Tibial nerve (tissue), 4 donors: ENCODE data around the gene AGPAT2. TPM values are rescaled to one million over a fixed set of nuclear protein-coding genes. Genes with fewer than 3 reads are reported as not detected.

Experiments
- DNase-seq, 2 donors: peaks; one replicate each; pipeline ENCODE4 v3.0.0-alpha.2; 2019; ENCODE audit warnings: low spot score in 2 of 2
- H3K27ac ChIP-seq, 4 donors: fragments of 200-600 bp; sonication (generic) in 3 of 4; one replicate each; pipeline ENCODE4 v1.5.1; 2017 to 2019; ENCODE audit warnings: mild to moderate bottlenecking in 1 of 4
- H3K27me3 ChIP-seq, 2 donors: fragments of 200-600 bp; sonication (generic) in 1 of 2; one replicate each; pipeline versions ENCODE4 v1.5.1 to v1.6.0; 2017 to 2019
- H3K36me3 ChIP-seq, 3 donors: fragments of 200-600 bp; sonication (generic); one replicate each; pipeline ENCODE4 v1.5.1; 2018 to 2019
- H3K4me1 ChIP-seq, 4 donors: fragments of 200-600 bp; sonication (generic) in 3 of 4; one replicate each; pipeline ENCODE4 v1.5.1; 2017 to 2019
- H3K4me3 ChIP-seq, 4 donors: fragments of 200-600 bp; sonication (generic) in 3 of 4; one replicate each; pipeline ENCODE4 v1.5.1; 2017 to 2019; ENCODE audit warnings: mild to moderate bottlenecking in 1 of 4, moderate library complexity in 1 of 4
- H3K9me3 ChIP-seq, 4 donors: fragments of 200-600 bp; sonication (generic) in 3 of 4; one replicate each; pipeline ENCODE4 v1.5.1; 2017 to 2019
- EP300 ChIP-seq, 2 donors: sonication (generic); formaldehyde crosslinking; IDR thresholded peaks; one replicate each; pipeline ENCODE4 v1.6.1; 2017; ENCODE audit warnings: antibody characterized with exemption in 2 of 2, mild to moderate bottlenecking in 1 of 2
- POLR2A ChIP-seq, 2 donors: fragments of 450-650 bp; IDR thresholded peaks; one replicate each; pipeline ENCODE4 v1.6.1; 2017; ENCODE audit warnings: antibody characterized with exemption in 2 of 2, mild to moderate bottlenecking in 2 of 2, moderate library complexity in 2 of 2
- WGBS, 2 donors: methylation state at CpG; one replicate each; pipeline ENCODE4 v1.1.5; 2018; 5-methylcytosine and 5-hydroxymethylcytosine counted together
- total RNA-seq, 4 donors: library from RNA; depleted of rRNA; stranded (reverse); fragments of >200 nt; gene quantifications; one replicate each; pipeline ENCODE4 v1.1.0, GENCODE V29; 2016
- TF ChIP-seq, protein P1 (sequence below), 5 experiments: fragments of 200-600 bp in 3 of 5; fragments of 450-650 bp in 2 of 5; sonication (generic) in 3 of 5; IDR thresholded peaks; one replicate each; pipeline ENCODE4 v1.5.1; 2016 to 2019; ENCODE audit warnings: antibody characterized with exemption in 5 of 5, mild to moderate bottlenecking in 3 of 5, moderate library complexity in 2 of 5

Gene AGPAT2
- total RNA-seq, 4 donors from 2014 or later: 79.6 to 292 (median 151) TPM

- TF ChIP-seq, protein P1, sequence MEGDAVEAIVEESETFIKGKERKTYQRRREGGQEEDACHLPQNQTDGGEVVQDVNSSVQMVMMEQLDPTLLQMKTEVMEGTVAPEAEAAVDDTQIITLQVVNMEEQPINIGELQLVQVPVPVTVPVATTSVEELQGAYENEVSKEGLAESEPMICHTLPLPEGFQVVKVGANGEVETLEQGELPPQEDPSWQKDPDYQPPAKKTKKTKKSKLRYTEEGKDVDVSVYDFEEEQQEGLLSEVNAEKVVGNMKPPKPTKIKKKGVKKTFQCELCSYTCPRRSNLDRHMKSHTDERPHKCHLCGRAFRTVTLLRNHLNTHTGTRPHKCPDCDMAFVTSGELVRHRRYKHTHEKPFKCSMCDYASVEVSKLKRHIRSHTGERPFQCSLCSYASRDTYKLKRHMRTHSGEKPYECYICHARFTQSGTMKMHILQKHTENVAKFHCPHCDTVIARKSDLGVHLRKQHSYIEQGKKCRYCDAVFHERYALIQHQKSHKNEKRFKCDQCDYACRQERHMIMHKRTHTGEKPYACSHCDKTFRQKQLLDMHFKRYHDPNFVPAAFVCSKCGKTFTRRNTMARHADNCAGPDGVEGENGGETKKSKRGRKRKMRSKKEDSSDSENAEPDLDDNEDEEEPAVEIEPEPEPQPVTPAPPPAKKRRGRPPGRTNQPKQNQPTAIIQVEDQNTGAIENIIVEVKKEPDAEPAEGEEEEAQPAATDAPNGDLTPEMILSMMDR (IDR thresholded peaks at IDR 0.05): no peak
- TF ChIP-seq EP300 (IDR thresholded peaks at IDR 0.05) (no peak), POLR2A (IDR thresholded peaks at IDR 0.05) (no peak)
- H3K27ac ChIP-seq: no peak overlapping the region
- WGBS, 2 donors: 41 to 47% methylated on average over 11 of the region's 12 CpGs
- H3K4me3 ChIP-seq: no peak overlapping the region
- H3K4me1 ChIP-seq: peaks cover 0 to 16% (median 3%) of the 10 kb centered on the region in 4 donors
- H3K36me3 ChIP-seq: peaks cover 0 to 31% (median 0%) of the 10 kb centered on the region in 3 donors
- H3K27me3 ChIP-seq: peaks cover 0 to 42% of the 10 kb centered on the region in 2 donors
- no peak for DNase-seq
- no peaks in the 10 kb centered on the region for H3K9me3 ChIP-seq
Observed at GRCh38 chr9:136671254-136671614, 16.0 kb downstream of the AGPAT2 start.

- Histone ChIP-seq H3K27ac (no peak overlapping the region), H3K36me3 (peaks cover 0 to 26% (median 0%) of the 10 kb centered on the region in 3 donors), H3K9me3 (no peaks in the 10 kb centered on the region), H3K27me3 (peaks cover 0 to 42% of the 10 kb centered on the region in 2 donors), H3K4me3 (no peak overlapping the region), H3K4me1 (peaks cover 0 to 19% (median 3%) of the 10 kb centered on the region in 4 donors)
- WGBS, 2 donors: 64 to 65% methylated on average over 33 to 36 of the region's 36 CpGs
- no peak for DNase-seq
- TF ChIP-seq EP300 (IDR thresholded peaks at IDR 0.05) (no peak), POLR2A (IDR thresholded peaks at IDR 0.05) (no peak)
- TF ChIP-seq, protein P1 (IDR thresholded peaks at IDR 0.05): no peak
Observed at GRCh38 chr9:136670576-136671253, 16.5 kb downstream of the AGPAT2 start.

DNA sequence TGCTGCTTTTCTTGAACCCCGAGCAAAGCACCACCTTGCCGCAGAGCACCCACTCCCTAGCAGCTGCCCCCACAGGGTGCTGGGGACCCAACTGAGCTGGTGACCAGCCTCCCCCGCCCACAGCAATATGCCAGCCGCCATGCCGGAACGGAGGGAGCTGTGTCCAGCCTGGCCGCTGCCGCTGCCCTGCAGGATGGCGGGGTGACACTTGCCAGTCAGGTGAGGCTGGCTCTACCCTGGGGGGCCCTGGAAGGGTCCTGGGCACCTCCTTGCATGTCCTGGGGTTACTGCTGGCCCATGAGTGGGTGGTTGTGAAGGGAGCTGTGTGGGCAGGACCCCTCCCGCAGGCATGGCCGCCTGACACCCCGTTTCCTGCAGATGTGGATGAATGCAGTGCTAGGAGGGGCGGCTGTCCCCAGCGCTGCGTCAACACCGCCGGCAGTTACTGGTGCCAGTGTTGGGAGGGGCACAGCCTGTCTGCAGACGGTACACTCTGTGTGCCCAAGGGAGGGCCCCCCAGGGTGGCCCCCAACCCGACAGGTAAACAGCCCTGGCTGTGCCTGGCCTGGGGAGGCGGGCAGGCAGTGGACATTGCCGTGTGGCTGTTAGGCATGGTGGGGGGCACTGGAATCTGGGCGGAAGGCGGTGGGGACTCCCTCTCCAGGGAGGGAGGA, 17.3 kb downstream of the AGPAT2 start:
- H3K27me3 ChIP-seq: peaks cover 0 to 47% of the 10 kb centered on the region in 2 donors
- no peak overlapping the region for H3K27ac ChIP-seq
- H3K9me3 ChIP-seq: no peaks in the 10 kb centered on the region
- H3K36me3 ChIP-seq: peaks cover 0 to 20% (median 0%) of the 10 kb centered on the region in 3 donors
- H3K4me1 ChIP-seq: peaks cover 0 to 25% (median 7%) of the 10 kb centered on the region in 4 donors
- WGBS, 2 donors: 54% methylated on average over 11 to 18 of the region's 23 CpGs
- DNase-seq: no peak
- TF ChIP-seq EP300 (IDR thresholded peaks at IDR 0.05) (no peak), POLR2A (IDR thresholded peaks at IDR 0.05) (no peak)
- TF ChIP-seq, protein P1 (IDR thresholded peaks at IDR 0.05): no peak
- H3K4me3 ChIP-seq: peak overlapping the region in 1 of 4 donors; percentile 56

DNA sequence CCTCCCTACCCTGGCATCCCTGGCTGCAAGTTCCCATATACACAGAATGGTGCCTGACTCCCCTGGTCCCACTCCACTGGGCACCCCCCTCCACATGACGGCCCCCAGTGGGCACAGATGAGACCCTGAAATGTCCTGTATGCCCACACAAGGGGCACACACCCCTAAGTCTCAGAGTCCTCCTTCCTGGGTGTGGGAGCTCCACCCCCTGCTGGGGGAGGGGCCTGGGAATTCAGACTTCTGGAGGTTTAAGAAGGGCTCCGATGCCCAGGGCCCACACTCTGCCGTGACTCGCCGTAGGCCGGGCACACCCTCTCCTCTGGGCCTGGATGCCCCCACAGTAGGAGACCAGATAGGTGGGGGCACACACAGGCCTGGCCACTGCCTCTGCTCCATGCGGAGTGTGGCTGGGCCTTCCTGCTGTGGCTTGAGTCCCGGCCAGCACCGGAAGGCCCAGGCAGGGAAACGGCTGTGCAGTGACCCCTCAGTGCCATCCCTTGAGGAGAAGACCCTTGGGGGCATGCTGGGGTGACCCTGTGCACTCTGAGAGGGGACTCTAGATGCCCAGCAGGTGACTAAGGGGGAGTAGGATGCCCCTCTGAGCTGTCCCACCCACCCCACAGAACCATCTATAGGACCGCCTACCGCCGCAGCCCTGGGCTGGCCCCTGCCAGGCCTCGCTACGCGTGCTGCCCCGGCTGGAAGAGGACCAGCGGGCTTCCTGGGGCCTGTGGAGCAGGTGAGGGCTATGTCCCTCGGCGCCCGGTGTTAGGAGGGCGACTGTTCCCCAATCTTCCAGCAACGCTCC, 18.1 kb downstream of the AGPAT2 start:
- H3K9me3 ChIP-seq: no peaks in the 10 kb centered on the region
- DNase-seq: no peak
- 65 to 67% methylated on average over 15 to 20 of the region's 23 CpGs for WGBS, 2 donors
- TF ChIP-seq, protein P1 (IDR thresholded peaks at IDR 0.05): no peak
- no peak for TF ChIP-seq EP300 (IDR thresholded peaks at IDR 0.05)
- TF ChIP-seq POLR2A (IDR thresholded peaks at IDR 0.05): no peak
- H3K4me3 ChIP-seq: peak overlapping the region in 1 of 4 donors; percentile 56
- peaks cover 0 to 54% of the 10 kb centered on the region in 2 donors for H3K27me3 ChIP-seq
- peaks cover 0 to 12% (median 0%) of the 10 kb centered on the region in 3 donors for H3K36me3 ChIP-seq
- peaks cover 0 to 27% (median 7%) of the 10 kb centered on the region in 4 donors for H3K4me1 ChIP-seq
- H3K27ac ChIP-seq: no peak overlapping the region
